OCI-LY1 (cell line): ENCODE results near the gene NFILZ.

ENCODE experiments used
- EZH2 ChIP-seq: fragments of 200-600 bp; sonication (generic), shearing (Covaris generic); IDR thresholded peaks from 2 replicates; pipeline ENCODE4 v1.8.0; 2017; ENCODE audit warnings: borderline replicate concordance, mixed run types, mild to moderate bottlenecking, antibody characterized with exemption, low read length, moderate library complexity, mixed read lengths
- TF ChIP-seq, protein P1 (sequence below): fragments of 200-600 bp; sonication (generic), shearing (Covaris generic); IDR thresholded peaks from 2 replicates; pipeline ENCODE4 v1.5.1; 2017; ENCODE audit warnings: mild to moderate bottlenecking, antibody characterized with exemption, low read length, moderate library complexity, mixed read lengths

DNA sequence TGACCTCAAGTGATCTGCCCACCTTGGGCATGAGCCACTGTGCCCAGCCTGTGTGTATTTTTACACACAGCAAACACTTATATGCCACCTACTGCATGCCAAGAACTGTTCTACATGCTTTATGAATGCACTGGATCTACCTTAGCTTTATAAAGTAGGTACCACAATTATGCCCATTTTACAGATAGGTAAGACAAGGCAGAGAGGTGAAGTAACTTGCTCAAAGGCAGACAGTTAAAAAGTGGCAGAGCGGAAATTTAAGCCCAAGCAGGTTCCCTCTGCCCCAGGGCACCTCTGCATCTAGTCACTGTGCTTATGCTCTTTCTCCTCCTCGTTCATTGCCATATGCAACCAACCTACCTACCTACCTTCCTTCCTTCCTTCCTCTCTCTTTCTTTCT, 30.4 kb upstream of the NFILZ start:
- TF ChIP-seq, protein P1, sequence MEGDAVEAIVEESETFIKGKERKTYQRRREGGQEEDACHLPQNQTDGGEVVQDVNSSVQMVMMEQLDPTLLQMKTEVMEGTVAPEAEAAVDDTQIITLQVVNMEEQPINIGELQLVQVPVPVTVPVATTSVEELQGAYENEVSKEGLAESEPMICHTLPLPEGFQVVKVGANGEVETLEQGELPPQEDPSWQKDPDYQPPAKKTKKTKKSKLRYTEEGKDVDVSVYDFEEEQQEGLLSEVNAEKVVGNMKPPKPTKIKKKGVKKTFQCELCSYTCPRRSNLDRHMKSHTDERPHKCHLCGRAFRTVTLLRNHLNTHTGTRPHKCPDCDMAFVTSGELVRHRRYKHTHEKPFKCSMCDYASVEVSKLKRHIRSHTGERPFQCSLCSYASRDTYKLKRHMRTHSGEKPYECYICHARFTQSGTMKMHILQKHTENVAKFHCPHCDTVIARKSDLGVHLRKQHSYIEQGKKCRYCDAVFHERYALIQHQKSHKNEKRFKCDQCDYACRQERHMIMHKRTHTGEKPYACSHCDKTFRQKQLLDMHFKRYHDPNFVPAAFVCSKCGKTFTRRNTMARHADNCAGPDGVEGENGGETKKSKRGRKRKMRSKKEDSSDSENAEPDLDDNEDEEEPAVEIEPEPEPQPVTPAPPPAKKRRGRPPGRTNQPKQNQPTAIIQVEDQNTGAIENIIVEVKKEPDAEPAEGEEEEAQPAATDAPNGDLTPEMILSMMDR, result no peak
- TF ChIP-seq EZH2, result no peak
